NCI-H1105 (cell line): Measurements from ENCODE around the gene NOL3.

ENCODE experiments used
- DNase-seq: peaks from one replicate; lab custom pipeline; 2025; lab: John Stamatoyannopoulos, UW

Gene NOL3

DNA sequence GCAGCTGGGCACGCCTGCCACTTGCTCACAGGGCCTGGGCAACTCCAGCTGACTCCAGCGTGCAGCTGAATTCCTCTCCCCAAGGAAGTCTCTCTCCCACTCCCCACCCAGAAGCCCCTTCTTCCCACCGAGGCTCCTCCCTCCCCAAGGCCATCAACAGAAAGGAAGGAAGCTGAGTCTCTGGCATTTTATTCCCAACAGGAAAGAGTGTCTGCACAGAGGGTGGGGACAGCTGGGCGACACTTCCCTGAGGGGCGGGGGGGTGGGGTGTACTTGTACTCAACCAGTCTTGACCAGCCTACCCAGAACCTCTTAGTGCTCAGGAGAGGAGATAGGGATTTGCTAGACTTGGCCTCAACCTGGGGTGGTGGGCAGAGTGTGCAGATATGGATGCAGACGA lies 19.7 kb downstream of the NOL3 start, which contains the start of gene EXOC3L1:
EXOC3L1 (minus strand) TSS at position 96 of the 400 bp plus-strand sequence. CDS start 460 bp downstream, outside the sequence.
- DNase-seq = no peak

- no peak for DNase-seq
Observed at GRCh38 chr16:67190448-67191399, 20.4 kb downstream of the NOL3 start.

DNA sequence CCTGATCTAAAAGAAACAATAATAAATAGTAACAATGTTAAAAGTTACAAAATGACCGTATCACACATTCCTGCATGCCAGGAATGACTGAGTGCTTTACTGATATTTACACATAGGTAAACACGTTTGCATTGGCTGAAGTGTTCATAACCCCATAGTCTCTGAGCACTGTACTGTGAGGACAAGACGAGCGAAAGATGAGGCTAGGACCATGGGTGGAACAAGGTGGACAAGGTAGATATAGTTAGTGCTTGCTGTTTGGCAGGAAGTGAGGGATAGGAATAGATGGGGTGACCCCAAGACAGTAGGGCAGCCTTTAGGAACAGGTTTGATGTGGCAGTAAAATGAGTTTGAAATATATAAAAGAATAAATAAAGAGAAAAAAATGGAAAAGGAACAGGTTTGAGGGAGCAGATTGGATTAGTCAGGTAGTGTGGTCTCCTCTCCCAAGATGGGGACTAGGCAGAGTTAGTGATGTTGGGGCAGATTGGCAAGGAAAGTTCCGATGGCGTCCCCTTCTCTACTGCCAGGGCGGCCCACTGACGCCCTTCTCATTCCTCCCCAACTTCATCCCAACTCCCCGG lies 21.2 kb downstream of the NOL3 start:
- no peak for DNase-seq

GRCh38 chr16:67191995-67192681 lies 21.8 kb downstream of the NOL3 start, which contains the start of gene E2F4:
Gene E2F4, plus strand, starts transcription at chr16:67192155. Its CDS starts 73 bp downstream, at chr16:67192228.
- peak; percentile 57 for DNase-seq

- no peak for DNase-seq
Observed at GRCh38 chr16:67192781-67193361, 22.5 kb downstream of the NOL3 start.

GRCh38 chr16:67193536-67193935 lies 23.2 kb downstream of the NOL3 start:
- DNase-seq = no peak

GRCh38 chr16:67194260-67194659 lies 23.9 kb downstream of the NOL3 start:
- no peak for DNase-seq

GRCh38 chr16:67195676-67196075 lies 25.3 kb downstream of the NOL3 start:
- no peak for DNase-seq

DNA sequence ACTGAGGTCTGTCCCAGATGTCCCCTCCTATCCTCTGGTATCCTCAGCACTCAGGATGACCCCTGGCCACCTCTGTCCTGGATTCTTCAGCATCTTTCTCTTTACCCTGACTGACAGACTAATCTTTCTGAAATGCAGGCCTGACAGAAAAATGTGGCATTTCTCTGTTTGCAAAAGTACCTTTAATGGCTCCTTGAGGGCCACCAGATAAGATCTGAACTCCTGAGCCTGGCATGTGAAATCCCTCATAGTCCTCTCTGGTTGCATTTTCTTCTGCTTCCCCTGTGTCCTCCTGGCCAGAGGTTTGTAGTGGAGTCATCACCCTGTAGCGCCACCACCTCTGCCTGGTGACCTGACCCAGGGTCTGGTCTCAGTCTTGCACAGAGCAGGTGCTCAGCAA lies 26.5 kb downstream of the NOL3 start:
- DNase-seq = no peak

- no peak for DNase-seq
Observed at GRCh38 chr16:67197704-67198103, 27.4 kb downstream of the NOL3 start.

- DNase-seq = peak; percentile 53
Observed at GRCh38 chr16:67198238-67198734, 27.9 kb downstream of the NOL3 start.

GRCh38 chr16:67199011-67199807 lies 28.9 kb downstream of the NOL3 start, which contains the start of gene ELMO3:
Gene ELMO3, plus strand, starts transcription at chr16:67199131. Its CDS starts 196 bp downstream, at chr16:67199327.
- DNase-seq = peak; percentile 42

GRCh38 chr16:67199808-67200198 lies 29.5 kb downstream of the NOL3 start:
- DNase-seq = no peak

- no peak for DNase-seq
Observed at GRCh38 chr16:67200491-67200890, 30.2 kb downstream of the NOL3 start.

- DNase-seq = no peak
Observed at GRCh38 chr16:67201411-67202345, 31.3 kb downstream of the NOL3 start.

DNA sequence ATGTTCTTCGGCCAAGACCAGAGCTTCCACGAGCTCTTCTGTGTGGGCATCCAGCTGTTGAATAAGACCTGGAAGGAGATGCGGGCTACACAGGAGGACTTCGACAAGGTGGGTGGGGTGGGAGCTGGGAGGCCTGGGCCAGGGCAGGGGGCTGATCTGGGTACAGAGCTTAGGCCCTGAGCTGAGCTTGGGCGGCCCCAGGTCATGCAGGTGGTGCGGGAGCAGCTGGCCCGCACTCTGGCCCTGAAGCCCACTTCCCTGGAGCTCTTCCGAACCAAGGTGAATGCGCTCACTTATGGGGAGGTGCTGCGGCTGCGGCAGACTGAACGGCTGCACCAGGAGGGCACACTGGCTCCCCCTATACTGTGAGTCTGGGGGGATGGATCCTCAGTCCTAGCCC lies 32.1 kb downstream of the NOL3 start:
- DNase-seq = no peak

GRCh38 chr16:67202956-67203493 lies 32.7 kb downstream of the NOL3 start:
- DNase-seq = no peak

DNA sequence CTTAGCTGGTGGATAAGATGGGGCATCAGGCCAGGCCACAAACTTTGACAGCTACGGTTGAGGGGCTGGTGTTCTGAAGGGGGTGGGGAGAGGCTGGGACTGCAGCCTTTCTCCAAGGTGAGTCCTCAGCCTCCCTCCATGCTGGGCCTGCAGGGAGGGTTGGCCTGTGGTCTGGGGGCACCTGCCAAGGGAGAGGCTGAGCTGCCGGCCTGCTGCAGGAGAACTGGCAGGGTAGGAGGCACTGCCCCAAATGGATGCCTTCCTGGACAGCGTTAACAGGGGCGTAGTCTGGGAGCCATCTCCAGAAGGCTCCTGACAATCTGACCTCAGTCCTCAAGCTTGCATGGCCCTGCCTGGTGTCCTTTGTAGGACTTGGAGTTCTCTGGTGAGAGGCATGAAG lies 33.7 kb downstream of the NOL3 start:
- no peak for DNase-seq

- DNase-seq = no peak
Observed at GRCh38 chr16:67206129-67206837, 35.9 kb downstream of the NOL3 start.
